Smooth muscle cell (in vitro differentiated cells): ENCODE measurements around the gene SYT2. TPM values are rescaled to one million over a fixed set of nuclear protein-coding genes. Genes with fewer than 3 reads are reported as not detected.

Source experiments
- DNase-seq: peaks from one replicate; lab custom pipeline; 2025; ENCODE audit not compliant: unreplicated experiment; lab: John Stamatoyannopoulos, UW
- H2AFZ ChIP-seq: fragments of 200-600 bp; sonication (generic); 2 replicates; pipeline ENCODE4 v1.6.0; 2016; ENCODE audit warnings: antibody characterized with exemption, low read depth, mild to moderate bottlenecking
- H3F3A ChIP-seq: fragments of 200-600 bp; sonication (generic); 2 replicates; pipeline ENCODE4 v1.6.0; 2017; ENCODE audit warnings: antibody characterized with exemption, low read depth
- H3K27ac ChIP-seq: fragments of 200-600 bp; sonication (generic); 2 replicates; pipeline ENCODE4 v1.5.1; 2016; ENCODE audit warnings: low read depth, mild to moderate bottlenecking
- H3K27me3 ChIP-seq: fragments of 200-600 bp; sonication (generic); 2 replicates; pipeline ENCODE4 v1.6.1; 2016; ENCODE audit warnings: low read depth, mild to moderate bottlenecking
- H3K36me3 ChIP-seq: fragments of 200-600 bp; sonication (generic); 2 replicates; pipeline ENCODE4 v1.5.1; 2016; ENCODE audit warnings: low read depth
- H3K4me1 ChIP-seq: fragments of 200-600 bp; sonication (generic); 2 replicates; pipeline ENCODE4 v1.5.1; 2016; ENCODE audit warnings: low read depth
- H3K4me2 ChIP-seq: fragments of 200-600 bp; sonication (generic); 2 replicates; pipeline ENCODE4 v1.6.0; 2016; ENCODE audit warnings: mild to moderate bottlenecking
- H3K4me3 ChIP-seq: fragments of 200-600 bp; sonication (generic); 2 replicates; pipeline ENCODE4 v1.5.1; 2016; ENCODE audit warnings: mild to moderate bottlenecking
- H3K79me2 ChIP-seq: fragments of 200-600 bp; sonication (generic); 2 replicates; pipeline ENCODE4 v1.6.0; 2016; ENCODE audit warnings: low read depth, mild to moderate bottlenecking
- H3K9ac ChIP-seq: fragments of 200-600 bp; sonication (generic); 2 replicates; pipeline ENCODE4 v1.6.0; 2016; ENCODE audit warnings: low read depth
- H3K9me3 ChIP-seq: fragments of 200-600 bp; sonication (generic); replicated peaks from 2 replicates; pipeline ENCODE4 v1.5.1; 2016; ENCODE audit warnings: low read depth
- H4K20me1 ChIP-seq: fragments of 200-600 bp; sonication (generic); 2 replicates; pipeline ENCODE4 v1.6.0; 2016; ENCODE audit warnings: low read depth
- CTCF ChIP-seq: fragments of 200-600 bp; sonication (generic); IDR thresholded peaks from 2 replicates; pipeline ENCODE4 v1.5.1; 2017; ENCODE audit warnings: borderline replicate concordance, mild to moderate bottlenecking, antibody characterized with exemption; ENCODE audit not compliant: insufficient read depth, poor library complexity, severe bottlenecking
- WGBS: methylation state at CpG from one replicate; pipeline ENCODE4 v1.1.7; 2016; ENCODE audit warnings: low lambda C conversion rate; 5-methylcytosine and 5-hydroxymethylcytosine counted together
- polyA plus RNA-seq: library from polyadenylated mRNA; unstranded; fragments of >200 nt; fragmentation: Nextera tagmentation; extraction: Ambion mirVana; gene quantifications from 2 replicates; pipeline ENCODE4 v1.2.1, GENCODE V29; 2016
- total RNA-seq: library from RNA; depleted of rRNA; stranded (reverse); fragments of >200 nt; gene quantifications from 2 replicates; pipeline ENCODE4 v1.2.3, GENCODE V29; 2014

The SYT2 gene
- total and polyA plus RNA-seq, 2 experiments from 2014 or later, result not detected

- DNase-seq, result no peak
- H3K4me1 ChIP-seq, result peaks cover 25% of the 10 kb centered on the region
- H3K4me2 ChIP-seq, result no peak overlapping the region
- no peak overlapping the region for H3K4me3 ChIP-seq
- H3K9ac ChIP-seq, result no peak overlapping the region
- H3K27me3 ChIP-seq, result no peaks in the 10 kb centered on the region
- WGBS, result 85% methylated on average over 5 of the region's 5 CpGs
- H2AFZ ChIP-seq, result no peak overlapping the region
- no peaks in the 10 kb centered on the region for H3K79me2 ChIP-seq
- H3F3A ChIP-seq, result peaks cover 14% of the 10 kb centered on the region
- H4K20me1 ChIP-seq, result no peaks in the 10 kb centered on the region
- TF ChIP-seq CTCF, result no peak
- no peaks in the 10 kb centered on the region for H3K36me3 ChIP-seq
- H3K9me3 ChIP-seq, result no peaks in the 10 kb centered on the region
- no peak overlapping the region for H3K27ac ChIP-seq
These were observed 119.3 kb downstream of the SYT2 start for GRCh38 chr1:202590975-202591411.

GRCh38 chr1:202590126-202590525 is 120.1 kb downstream of the SYT2 start:
- Histone ChIP-seq H4K20me1 (no peaks in the 10 kb centered on the region), H2AFZ (no peak overlapping the region), H3K79me2 (no peaks in the 10 kb centered on the region), H3K9me3 (no peaks in the 10 kb centered on the region), H3K4me1 (peaks cover 30% of the 10 kb centered on the region), H3K36me3 (no peaks in the 10 kb centered on the region), H3K27me3 (no peaks in the 10 kb centered on the region), H3K4me2 (peak overlapping the region; percentile 69), H3K9ac (peak overlapping the region; percentile 70), H3F3A (peaks cover 22% of the 10 kb centered on the region), H3K27ac (peak overlapping the region; percentile 89), H3K4me3 (no peak overlapping the region)
- TF ChIP-seq CTCF, result no peak
- DNase-seq, result no peak
- 84% methylated on average over 4 of the region's 4 CpGs for WGBS

- Histone ChIP-seq H3K4me1 (peaks cover 30% of the 10 kb centered on the region), H2AFZ (no peak overlapping the region), H3K9me3 (no peaks in the 10 kb centered on the region), H3K36me3 (no peaks in the 10 kb centered on the region), H3K79me2 (no peaks in the 10 kb centered on the region), H3K27ac (peak overlapping the region; percentile 89), H4K20me1 (no peaks in the 10 kb centered on the region), H3K9ac (peak overlapping the region; percentile 70), H3F3A (peaks cover 25% of the 10 kb centered on the region), H3K27me3 (no peaks in the 10 kb centered on the region), H3K4me2 (peak overlapping the region; percentile 69), H3K4me3 (no peak overlapping the region)
- 20% methylated on average over 8 of the region's 8 CpGs for WGBS
- no peak for TF ChIP-seq CTCF
- peak; percentile 47 for DNase-seq
These were observed 120.9 kb downstream of the SYT2 start for GRCh38 chr1:202589190-202589930.
